ENCODE results near the gene AKAP12. TPM values are rescaled to one million over a fixed set of nuclear protein-coding genes. Genes with fewer than 3 reads are reported as not detected.
"Not testable (repeated sequence)": the region's sequence is repeated elsewhere in the genome, so short reads cannot be mapped to it uniquely, and the experiment has no call there.

AKAP12 gene
- total RNA-seq, 1 donor from 2014 or later = 3.4 TPM

DNA sequence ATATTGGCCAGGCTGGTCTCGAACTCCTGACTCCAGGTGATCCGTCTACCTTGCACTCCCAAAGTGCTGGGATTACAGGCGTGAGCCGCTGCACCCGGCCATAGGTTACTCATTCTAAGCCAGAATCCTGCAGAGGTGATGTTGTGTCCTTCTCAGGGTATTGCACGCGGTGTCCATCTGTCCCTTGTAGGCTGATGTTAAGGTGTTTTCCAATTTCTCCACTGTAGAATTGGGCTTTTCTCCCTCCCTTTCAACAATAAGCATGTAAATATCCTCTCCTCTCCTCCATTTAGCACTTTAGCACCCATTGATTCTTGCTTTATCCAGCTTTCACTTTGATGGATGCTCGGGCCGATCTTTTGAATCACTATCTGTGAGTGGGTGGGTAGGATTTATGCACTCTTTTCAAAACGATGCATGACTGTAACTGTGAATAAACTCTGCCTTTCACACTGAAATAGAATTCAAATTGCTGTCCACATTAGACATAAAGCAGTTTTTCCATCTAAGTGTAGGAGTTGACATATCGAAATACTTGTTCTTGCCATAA, 99.0 kb downstream of the AKAP12 start:
- ATAC-seq (no peak), DNase-seq (ENCODE audit: low spot score) (no peak)

DNA sequence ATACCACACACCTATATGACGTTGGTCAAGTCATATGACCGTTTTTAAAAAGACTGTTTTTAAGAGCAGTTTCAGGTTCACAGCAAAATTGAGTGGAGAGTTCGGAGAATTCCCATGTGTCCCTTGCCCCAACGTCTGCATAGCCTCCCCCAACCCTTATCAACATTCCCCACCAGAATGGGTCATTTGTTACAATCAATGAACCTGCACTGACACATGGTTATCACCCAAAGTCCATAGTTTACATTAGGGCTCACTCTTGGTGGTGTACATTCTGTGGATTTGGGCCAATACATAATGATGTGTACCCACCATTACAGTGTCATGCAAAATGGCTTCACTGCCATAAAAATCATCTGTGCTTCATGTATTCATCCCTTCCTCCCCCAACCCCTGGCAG, 99.6 kb downstream of the AKAP12 start:
- ATAC-seq (no peak), DNase-seq (ENCODE audit: low spot score) (no peak)

DNA sequence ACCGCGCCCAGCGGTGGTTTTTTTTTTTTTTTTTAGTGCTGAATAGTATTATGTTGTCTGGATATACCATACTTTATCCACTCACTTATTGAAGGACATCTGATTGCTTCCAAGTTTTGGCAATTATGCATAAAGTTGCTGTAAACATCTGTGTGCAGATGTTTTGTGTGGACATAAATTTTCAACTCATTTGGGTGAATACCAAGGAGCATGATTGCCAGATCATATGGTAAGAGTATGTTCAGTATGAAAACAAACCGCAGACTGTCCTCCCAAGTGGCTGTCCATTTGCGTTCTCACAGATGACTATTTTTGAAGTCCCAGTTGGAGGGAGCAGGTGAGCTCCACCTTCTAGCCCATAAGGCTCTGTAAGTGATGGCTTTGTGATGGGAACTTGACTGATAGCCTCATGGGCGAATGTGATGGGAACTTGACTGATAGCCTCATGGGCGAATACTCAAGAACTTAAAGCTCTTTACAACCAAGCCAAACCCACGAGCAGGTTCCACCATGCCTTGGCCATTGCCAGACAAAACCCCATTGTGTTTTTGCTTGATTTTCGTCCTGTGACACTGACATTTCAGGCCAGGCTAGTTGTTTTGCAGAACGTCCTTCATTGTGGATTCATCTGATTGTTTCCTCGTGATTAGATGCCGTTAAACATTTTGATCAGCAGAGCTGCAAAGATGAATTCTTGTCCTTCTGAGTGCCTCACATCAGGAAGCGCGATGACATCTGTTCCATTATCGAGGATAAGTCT, 100.6 kb downstream of the AKAP12 start:
- no peak for DNase-seq (ENCODE audit: low spot score)
- ATAC-seq = no peak

DNA sequence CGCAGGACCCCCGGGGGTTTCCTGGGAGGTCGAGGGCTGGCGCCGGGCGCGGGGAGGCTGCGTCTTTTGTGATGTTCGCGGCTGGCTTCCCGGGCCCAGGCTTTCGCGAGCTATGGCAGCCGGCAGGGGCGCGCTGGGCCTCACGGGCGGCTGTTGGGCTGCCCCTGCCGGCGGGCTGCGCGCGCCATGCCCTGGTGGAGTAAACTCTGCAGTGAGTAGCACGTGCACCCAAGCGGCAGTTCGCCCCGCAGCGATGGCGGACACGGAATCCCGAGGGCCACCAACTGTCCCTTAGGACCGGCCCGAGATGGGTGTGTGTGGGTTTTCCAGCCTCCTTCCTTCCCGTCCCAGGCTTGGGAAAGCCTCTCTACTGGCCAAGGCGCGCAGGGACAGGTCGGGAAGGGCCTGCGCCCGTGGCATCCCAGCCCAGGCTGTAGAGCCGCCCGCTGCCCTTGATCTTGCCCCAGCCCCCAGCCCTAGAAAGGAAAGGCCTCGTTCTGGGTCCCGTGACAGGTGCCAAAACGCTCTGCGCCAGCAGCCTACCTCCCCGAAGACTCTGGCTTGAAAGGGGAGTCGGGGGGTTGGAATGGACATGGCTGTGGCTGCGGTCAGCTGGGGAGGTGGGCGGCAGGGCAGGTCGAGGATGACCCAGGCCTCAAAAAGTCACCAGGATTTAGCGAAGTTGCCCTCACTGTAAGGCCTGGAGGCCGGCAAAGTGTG, 101.9 kb downstream of the AKAP12 start:
- ATAC-seq (no peak), DNase-seq (ENCODE audit: low spot score) (no peak)

DNA sequence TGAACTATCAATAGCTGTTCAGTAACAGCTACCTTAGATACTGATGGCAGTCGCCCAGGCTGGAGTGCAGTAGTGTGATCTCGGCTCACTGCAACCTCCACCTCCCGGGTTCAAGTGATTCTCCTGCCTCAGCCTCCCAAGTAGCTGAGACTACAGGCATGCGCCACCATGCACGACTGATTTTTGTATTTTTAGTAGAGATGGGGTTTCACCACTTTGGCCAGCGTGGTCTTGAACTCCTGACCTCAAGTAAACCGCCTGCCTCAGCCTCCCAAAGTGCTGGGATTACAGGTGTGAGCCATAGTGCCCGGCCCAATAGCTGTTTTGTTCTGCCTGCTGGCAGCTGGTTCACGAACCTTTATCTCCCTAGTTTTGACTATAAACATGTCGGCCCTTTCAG, 103.0 kb downstream of the AKAP12 start:
- not testable (repeated sequence) for DNase-seq (ENCODE audit: low spot score)

DNA sequence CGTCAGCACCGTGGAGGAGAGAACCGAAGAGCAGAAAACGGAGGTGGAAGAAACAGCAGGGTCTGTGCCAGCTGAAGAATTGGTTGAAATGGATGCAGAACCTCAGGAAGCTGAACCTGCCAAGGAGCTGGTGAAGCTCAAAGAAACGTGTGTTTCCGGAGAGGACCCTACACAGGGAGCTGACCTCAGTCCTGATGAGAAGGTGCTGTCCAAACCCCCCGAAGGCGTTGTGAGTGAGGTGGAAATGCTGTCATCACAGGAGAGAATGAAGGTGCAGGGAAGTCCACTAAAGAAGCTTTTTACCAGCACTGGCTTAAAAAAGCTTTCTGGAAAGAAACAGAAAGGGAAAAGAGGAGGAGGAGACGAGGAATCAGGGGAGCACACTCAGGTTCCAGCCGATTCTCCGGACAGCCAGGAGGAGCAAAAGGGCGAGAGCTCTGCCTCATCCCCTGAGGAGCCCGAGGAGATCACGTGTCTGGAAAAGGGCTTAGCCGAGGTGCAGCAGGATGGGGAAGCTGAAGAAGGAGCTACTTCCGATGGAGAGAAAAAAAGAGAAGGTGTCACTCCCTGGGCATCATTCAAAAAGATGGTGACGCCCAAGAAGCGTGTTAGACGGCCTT, 110.0 kb downstream of the AKAP12 start:
- DNase-seq (ENCODE audit: low spot score) (no peak), ATAC-seq (no peak)

More for the DNA sequence above, 103.0 kb downstream of the AKAP12 start:
- not testable (repeated sequence) for ATAC-seq

DNA sequence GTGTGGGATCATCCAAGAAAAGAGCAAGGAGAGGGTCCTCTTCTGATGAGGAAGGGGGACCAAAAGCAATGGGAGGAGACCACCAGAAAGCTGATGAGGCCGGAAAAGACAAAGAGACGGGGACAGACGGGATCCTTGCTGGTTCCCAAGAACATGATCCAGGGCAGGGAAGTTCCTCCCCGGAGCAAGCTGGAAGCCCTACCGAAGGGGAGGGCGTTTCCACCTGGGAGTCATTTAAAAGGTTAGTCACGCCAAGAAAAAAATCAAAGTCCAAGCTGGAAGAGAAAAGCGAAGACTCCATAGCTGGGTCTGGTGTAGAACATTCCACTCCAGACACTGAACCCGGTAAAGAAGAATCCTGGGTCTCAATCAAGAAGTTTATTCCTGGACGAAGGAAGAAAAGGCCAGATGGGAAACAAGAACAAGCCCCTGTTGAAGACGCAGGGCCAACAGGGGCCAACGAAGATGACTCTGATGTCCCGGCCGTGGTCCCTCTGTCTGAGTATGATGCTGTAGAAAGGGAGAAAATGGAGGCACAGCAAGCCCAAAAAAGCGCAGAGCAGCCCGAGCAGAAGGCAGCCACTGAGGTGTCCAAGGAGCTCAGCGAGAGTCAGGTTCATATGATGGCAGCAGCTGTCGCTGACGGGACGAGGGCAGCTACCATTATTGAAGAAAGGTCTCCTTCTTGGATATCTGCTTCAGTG, 110.8 kb downstream of the AKAP12 start:
- ATAC-seq (no peak), DNase-seq (ENCODE audit: low spot score) (no peak)

DNA sequence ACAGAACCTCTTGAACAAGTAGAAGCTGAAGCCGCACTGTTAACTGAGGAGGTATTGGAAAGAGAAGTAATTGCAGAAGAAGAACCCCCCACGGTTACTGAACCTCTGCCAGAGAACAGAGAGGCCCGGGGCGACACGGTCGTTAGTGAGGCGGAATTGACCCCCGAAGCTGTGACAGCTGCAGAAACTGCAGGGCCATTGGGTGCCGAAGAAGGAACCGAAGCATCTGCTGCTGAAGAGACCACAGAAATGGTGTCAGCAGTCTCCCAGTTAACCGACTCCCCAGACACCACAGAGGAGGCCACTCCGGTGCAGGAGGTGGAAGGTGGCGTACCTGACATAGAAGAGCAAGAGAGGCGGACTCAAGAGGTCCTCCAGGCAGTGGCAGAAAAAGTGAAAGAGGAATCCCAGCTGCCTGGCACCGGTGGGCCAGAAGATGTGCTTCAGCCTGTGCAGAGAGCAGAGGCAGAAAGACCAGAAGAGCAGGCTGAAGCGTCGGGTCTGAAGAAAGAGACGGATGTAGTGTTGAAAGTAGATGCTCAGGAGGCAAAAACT, 111.5 kb downstream of the AKAP12 start:
- no peak for DNase-seq (ENCODE audit: low spot score)

DNA sequence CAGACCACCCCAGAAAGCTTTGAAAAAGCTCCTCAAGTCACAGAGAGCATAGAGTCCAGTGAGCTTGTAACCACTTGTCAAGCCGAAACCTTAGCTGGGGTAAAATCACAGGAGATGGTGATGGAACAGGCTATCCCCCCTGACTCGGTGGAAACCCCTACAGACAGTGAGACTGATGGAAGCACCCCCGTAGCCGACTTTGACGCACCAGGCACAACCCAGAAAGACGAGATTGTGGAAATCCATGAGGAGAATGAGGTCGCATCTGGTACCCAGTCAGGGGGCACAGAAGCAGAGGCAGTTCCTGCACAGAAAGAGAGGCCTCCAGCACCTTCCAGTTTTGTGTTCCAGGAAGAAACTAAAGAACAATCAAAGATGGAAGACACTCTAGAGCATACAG, 112.0 kb downstream of the AKAP12 start:
- ATAC-seq = no peak
- no peak for DNase-seq (ENCODE audit: low spot score)

More for the DNA sequence above, 111.5 kb downstream of the AKAP12 start:
- ATAC-seq = no peak

DNA sequence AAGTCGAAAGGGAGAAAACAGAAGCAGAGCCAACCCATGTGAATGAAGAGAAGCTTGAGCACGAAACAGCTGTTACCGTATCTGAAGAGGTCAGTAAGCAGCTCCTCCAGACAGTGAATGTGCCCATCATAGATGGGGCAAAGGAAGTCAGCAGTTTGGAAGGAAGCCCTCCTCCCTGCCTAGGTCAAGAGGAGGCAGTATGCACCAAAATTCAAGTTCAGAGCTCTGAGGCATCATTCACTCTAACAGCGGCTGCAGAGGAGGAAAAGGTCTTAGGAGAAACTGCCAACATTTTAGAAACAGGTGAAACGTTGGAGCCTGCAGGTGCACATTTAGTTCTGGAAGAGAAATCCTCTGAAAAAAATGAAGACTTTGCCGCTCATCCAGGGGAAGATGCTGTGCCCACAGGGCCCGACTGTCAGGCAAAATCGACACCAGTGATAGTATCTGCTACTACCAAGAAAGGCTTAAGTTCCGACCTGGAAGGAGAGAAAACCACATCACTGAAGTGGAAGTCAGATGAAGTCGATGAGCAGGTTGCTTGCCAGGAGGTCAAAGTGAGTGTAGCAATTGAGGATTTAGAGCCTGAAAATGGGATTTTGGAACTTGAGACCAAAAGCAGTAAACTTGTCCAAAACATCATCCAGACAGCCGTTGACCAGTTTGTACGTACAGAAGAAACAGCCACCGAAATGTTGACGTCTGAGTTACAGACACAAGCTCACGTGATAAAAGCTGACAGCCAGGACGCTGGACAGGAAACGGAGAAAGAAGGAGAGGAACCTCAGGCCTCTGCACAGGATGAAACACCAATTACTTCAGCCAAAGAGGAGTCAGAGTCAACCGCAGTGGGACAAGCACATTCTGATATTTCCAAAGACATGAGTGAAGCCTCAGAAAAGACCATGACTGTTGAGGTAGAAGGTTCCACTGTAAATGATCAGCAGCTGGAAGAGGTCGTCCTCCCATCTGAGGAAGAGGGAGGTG, 112.9 kb downstream of the AKAP12 start:
- ATAC-seq (peak; percentile 22), DNase-seq (ENCODE audit: low spot score) (no peak)

DNA sequence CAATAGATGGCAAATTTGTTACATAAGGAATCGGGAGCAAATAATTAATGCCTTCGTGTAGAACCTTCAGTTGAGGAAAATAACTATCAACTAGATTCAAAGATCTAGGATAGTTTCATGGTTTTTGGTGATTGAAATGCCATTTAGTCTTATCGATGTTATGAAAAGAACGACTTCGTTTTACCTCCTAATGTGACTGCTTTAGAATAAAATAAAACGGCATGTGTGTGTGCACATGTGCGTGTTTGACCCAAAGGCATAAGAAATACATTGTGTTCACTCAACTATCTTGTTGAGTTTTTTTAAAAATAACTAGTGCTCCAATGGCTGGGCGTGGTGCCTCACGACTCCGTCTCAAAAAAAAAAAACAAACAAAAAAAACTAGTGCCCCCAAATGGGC, 114.0 kb downstream of the AKAP12 start:
- ATAC-seq (no peak), DNase-seq (ENCODE audit: low spot score) (no peak)

DNA sequence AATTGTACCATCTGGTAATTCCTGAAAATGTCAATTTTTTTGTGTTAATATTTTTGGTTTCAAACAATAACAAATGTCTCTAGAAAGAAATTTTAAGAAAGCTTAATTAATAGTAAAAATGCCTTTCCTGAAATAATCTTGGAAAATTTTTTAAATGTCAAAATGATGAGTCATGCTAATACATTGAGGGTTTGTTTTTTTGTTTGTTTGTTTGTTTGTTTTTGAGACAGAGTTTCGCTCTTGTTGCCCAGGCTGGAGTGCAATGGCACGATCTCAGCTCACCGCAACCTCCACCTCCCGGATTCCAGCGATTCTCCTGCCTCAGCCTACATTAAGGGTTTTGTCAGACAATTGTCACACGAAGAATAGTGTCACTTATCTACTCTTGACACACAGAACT, 117.2 kb downstream of the AKAP12 start:
- ATAC-seq; DNase-seq (ENCODE audit: low spot score): not testable (repeated sequence)

DNA sequence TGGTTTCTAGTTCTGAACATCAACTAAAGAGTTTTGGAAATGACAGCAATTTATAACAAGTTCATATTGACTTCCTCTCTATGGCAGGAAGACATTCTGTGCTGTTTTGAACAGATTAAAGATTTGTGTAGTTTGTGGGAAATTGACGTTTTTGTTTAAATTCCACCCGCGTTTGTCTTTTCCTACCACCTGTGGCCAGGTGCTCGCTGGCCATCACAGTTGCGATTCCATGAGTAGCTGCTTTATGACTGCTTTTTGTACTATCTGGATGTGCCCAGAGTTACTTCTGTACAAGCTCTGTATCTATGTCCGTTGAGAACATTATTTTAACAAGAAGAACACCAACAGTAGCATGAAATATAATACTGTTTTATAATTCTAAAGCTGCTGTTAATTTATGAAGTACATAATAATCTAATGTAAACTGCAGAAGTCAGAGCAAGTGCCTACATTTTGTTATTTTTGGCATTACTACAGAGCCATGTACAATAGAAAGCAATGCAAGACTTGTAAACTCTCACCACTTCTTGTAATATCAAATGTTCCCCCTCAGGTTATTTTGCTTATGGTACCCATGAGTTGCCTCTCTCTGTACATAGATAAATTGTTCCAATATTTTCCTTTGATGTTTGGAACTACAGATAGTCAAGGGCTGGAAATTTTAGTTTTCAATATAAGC, 118.1 kb downstream of the AKAP12 start:
- no peak for ATAC-seq
- DNase-seq (ENCODE audit: low spot score) = no peak

DNA sequence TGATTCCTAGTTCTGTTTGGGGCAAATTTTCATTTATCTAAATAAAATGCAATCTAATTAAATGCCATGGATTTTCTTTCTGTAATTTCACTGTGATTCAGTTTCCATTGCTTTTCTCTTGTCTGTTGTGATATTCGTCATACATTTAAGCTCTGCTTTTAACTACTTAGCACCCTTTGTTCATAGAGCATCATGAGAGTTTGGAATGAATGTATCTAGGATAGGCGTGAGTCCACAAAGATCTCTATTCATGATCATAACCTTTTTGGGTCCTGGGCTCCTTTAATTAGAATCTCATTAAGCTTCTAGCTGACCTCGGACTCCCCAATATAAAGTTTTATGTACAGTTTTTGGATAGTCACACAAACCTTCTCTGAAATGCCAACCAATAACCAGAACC, 118.7 kb downstream of the AKAP12 start:
- no peak for DNase-seq (ENCODE audit: low spot score)
- no peak for ATAC-seq

DNA sequence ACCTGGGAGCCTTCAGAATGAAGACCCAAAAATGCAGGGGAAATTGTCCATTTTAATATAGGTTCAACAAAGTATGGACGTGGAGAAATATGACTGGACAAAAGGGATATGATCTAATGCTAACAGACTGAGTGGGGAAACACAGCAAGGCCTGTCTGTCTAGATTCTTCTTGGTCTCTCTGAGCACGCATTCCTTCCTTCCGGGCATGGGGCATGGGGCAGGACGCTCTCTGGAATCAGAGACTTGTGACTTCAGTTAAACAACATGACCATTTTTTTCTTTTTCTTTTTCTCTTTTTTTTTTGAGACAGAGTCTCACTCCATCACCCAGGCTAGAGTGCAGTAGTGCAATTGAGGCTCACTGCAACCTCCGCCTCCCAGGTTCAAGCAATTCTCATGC, 119.7 kb downstream of the AKAP12 start:
- DNase-seq (ENCODE audit: low spot score) (no peak), ATAC-seq (no peak)

DNA sequence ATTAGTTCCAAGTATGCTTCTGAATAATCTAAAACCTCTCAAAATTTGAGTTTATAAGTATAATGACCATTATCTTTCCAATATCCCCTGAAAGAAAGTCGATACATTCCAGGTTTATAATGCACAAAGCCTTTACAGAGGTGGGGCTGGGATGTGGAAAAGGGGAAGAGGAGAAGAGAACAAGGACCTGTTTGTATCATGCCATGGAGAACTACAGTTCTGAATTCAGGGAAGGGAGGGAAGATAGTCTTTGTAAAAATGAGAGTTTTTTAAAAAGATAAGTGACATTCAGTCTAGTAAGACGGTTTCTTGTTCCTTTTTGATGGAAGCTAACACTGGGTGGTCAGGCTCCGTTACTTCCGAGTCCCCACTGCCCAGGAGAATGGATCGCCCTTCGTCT, 125.5 kb downstream of the AKAP12 start:
- DNase-seq (ENCODE audit: low spot score) = no peak
- no peak for ATAC-seq

DNA sequence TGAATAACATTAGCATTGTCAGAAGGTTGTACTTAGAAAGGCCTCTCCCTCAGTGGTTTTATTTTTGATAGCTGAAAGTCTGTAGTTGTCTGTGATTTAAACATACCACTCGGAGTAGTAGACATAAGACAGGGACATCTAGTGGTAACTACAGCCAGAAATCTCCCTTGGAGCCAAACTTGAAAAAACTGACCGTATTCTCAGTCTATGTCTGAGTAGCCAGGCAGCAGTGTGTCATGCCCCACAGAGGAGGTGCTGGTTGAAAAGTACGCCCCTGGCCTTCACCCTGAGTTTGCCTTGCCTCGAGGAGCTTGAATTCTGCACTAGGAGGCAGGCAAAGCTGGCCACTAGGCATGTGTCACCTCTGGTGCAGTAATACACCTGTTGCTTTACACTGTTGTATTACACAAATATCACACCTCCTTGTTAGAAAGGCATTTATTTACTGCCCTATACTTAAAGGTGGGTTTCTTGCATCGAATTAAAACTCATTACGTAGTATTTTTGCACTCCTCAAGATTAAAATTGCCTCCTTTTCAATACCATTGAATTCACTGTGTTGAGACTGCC, 130.8 kb downstream of the AKAP12 start:
- no peak for DNase-seq (ENCODE audit: low spot score)
- peak; percentile 25 for ATAC-seq

DNA sequence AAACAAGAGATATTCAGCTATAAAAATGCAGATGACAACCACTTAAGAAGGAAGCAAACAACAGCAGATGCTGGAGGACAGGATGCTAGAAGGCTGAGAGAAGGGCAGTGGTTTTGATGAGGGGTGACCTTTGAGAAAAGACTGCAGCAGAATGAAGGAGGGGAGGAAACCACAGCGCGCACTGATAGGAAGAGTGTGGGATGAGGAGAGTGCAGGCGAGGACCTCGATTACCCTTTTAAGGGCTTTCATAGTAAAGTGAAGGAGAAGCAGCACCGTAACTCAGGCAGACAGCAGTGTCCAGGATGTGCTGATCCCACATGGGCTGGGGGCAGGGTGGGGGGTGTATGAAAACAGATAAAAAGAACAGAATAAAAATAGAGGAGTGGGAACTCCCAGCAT, 132.4 kb downstream of the AKAP12 start:
- ATAC-seq (no peak), DNase-seq (ENCODE audit: low spot score) (no peak)
